NCI-H446 treated with DMSO at 0.1 percent for 48 hours (cell line): ENCODE results near the gene AVPR1B.

ENCODE experiments used
- DNase-seq: peaks from one replicate; lab custom pipeline; 2025; lab: John Stamatoyannopoulos, UW

The AVPR1B gene

DNA sequence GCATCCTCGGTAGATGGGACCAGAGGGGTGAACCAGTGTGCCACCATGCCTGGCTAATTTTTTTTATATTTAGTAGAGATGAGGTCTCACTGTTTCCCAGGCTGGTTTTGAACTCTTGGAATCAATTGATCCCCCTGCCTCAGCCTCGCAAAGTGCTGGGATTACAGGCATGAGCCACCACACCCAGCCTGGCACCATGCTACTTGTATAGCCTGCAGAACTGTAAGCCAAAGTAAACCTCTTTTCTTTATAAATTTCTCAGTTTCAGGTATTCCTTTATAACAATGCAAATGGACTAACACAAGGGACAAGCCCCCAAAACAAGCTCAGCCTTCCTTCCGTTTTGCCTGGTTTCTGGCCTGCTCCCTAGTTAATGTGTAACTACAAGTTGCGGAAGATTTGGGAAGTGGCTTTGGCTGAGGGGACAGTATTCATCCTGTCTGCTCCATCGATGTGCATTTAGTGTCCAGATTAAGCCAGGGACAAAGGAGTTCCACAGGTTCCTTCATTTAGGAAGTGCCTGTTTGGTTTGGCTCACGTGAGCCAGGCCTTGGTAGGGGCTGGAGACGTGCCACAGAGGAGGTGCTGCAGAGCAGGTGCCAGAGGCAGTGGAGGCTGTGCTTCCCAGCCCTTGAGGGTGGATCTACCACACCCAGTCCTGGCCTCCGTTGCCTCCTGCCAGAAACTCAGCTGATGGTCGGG is 4.4 kb downstream of the AVPR1B start:
- no peak for DNase-seq

DNA sequence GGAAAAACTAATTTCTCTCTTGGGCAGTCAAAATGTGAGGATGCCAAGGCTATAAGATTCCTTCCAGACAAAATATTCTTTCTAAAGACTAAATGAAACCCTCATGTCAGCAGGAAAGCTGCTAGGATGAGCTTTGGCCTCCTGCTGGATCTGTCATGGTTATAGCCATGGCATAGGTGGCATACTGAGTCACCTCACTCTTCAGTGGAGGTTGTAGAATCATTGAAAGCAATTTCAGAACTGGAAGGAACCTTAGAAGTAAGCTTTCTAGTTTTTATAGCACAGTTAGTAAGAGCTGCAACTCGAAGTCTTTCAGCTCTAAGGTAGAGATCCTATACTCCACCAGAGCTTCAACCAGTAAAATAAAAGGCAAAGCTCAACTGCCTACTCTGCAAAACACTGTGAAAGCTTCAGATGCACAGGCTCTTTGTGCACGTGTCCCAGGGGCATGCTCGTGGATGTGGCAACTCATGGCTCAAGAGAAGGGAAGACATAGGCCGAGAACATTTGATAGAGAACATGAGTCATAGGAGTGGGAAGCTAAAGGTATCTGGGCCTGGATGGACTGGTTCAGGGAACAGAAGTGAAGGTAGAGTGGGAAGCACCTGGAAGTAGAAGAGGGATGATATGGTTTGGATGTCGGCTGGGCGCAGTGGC is 5.8 kb downstream of the AVPR1B start:
- DNase-seq: no peak

DNA sequence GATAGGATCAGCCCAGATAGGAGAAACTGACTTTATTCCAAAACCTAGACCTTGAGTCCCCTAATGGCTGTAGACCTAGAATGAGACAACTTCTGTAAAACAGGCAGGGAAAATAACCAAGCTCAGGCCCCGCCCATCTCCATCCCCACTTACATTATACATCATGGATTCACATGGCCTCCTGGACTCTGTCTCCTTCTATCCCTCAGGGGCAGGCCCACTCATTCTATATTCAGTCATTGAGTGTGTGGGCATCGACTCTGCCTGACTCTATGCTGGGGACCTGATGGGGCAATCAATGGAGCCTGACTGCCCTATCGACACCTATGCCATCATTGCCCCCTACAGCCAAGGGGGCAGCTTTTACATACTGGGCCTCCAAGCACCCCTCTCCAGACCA is 6.4 kb downstream of the AVPR1B start:
- no peak for DNase-seq

DNA sequence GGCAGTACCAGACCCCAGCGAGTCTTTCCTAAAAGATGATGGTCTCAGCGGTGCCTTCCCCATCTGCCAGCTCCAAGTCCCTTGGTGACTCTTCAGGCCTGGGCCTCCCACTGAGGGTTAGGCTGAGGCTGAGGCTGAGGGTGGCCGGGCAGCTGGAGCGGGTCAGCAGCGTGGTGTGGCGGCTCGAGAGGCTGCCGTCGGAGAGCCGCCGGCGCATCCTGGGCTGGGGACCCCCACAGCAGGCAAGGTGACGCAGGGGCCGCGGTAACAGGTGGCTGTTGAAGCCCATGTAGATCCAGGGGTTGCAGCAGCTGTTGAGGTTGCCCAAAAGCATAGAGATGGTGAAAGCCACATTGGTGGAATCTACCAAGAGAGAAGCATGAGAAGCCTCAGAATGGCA is 7.0 kb downstream of the AVPR1B start:
- DNase-seq: no peak

DNA sequence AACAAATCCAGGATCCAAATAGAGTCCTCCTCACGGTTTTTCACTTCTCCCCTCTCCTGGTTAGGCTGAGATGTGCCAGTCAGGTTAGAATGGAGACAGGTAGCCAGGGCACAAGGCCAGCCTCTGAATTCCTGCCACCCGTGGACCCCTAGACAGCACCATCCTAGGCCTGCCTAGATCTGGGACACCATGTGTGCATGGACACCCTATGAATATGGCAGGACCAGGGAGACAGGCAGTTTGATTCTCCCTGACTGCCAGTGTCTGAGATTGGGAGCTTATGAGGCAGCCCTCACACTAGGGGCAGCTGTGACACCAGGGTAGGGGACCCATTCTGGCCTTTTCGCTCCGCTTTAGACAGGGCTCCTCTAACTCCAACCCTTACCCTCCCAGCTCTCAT is 7.5 kb downstream of the AVPR1B start:
- DNase-seq: no peak

DNA sequence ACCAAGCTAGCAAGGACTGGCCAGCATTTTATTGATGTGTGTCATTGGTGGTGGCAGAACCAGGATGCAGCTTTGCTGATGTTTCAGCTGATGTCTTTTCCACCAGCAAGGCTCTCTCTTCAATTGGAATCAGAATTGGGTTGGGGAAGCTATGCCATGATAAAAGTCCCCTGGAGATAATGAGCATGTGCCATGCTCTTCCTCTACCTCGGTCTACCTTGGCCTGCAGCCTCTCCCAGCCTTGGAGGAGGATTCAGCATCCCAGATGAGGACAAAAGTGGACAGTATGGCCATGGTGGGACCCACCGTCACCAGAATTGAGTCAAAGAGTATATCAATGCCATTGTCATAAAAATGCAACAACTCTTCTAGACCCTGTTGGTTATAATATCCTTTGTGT is 8.6 kb downstream of the AVPR1B start:
- no peak for DNase-seq

DNA sequence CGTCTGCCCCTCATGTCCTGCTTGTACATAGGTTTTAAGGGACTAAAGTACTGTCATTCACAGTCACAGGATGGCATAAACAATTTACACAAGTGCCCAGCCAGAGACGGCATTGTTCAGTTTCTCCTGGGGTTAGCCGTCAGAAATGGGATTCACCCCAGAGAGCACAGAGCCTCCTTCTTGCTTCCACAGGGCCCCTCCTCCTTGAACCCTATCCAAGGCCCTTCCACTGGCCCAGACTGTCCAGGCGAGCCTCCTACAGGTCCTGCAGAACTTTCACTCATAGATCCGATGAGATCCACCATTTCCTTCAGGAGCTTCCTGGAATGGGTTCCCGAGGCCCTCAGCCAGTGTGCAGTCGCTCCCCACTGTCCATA is 10.0 kb downstream of the AVPR1B start:
- DNase-seq: no peak

DNA sequence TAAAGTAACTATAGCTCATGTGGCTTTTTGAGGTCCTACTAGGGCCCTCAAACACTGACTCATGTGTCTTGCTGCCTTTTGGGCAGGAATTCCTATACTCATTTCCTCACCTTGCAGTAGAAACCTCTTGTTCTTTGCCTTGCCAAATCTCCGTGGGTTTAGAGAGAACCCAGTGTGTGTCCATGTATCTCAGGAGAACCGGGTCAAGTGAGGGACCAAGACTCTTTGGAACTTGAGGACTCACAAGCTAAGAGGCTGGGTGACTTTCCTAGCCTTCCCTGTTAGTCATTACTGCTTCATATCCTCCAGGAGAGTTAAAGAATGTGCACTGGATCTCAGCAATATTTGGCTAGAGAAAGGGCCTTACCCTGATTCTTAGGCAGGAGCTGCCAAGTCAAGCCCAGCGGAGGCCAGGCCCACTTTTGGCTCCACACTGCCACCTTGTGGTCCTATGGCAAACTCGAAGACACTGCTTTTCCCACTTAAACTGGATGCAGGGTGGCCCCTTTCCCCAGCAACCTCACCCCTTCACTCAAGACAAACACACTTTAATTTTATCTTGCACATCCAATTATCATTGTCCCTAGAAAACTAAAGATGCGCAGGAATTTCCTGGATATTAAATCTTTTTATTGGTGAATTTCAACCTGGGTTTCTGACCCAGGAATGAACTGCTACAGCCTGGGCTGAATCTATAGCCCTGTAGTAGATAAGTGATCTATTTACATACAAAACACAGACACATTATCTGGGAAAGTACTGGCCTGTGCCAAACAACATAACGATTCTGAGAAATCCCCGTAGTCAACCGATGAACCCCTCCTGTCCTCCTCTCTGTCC is 10.6 kb downstream of the AVPR1B start:
- peak; percentile 7 for DNase-seq

DNA sequence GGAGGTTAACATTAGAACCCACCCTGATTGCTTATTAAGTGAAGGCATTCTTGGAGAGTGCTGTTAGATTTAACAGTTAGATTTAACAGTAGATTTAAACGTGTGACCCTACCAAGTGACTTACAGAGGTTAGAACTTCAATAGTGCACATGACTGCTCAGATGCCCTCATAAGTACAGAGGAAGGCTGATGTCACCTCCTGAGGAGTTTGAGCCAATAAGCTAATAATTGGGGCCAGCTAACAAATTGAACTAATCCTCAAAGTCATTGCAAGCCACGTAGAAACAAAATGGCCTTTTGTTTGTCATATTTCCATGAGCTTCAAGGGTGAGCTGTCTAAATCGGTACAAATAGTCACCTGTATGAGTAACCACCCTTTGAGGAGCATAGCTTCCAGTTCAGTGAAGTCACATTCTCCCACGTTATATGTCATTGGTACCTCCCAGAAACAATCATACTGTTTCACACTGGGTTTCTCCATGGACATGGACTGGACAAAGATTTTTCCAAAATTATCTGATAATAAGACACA is 11.7 kb downstream of the AVPR1B start:
- DNase-seq: no peak

DNA sequence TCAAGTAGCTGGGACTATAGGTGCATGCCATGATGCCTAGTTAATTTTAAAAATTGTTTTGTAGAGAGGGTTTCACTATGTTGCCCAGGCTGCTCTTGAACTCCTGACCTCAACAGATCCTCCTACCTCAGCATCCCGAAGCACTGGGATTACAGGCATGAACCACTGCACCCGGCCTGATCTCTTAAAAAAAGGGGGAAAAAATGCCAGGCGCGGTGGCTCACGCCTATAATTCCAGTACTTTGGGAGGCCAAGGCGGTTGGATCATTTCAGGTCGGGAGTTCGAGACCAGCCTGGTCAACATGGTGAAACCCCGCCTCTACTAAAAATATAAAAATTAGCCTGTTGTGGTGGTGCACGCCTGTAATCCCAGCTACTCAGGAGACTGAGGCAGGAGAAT is 13.2 kb downstream of the AVPR1B start:
- DNase-seq: no peak

DNA sequence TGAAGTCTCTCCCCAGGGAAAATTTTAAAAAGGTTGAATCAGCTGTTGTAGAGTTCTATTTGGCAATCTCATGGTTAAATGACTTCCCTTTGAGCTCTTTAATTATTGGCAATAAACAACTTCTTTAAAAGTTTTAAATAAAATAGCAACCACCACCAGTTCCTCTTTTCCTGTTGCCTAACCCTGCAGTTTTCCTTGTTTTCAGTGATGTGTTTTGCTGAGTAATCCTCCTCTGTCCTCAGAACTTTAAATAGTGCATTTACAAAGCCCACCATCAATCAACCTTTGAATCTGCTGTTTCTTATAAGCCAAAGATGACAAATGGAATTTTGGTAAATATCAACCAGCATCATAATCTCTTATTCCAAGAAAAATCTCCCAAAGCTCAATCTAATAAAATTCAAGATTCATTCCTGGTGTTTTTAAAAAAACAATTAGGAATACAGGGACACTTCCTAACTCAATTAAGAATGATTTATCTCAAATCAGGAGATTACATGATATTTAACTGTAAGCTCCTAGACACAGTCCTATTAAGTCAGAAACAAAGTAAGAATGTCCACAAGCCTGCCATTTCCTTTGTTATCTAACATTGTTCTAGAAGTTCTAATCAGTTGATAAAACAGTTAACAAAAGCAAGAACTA is 14.8 kb downstream of the AVPR1B start:
- no peak for DNase-seq

DNA sequence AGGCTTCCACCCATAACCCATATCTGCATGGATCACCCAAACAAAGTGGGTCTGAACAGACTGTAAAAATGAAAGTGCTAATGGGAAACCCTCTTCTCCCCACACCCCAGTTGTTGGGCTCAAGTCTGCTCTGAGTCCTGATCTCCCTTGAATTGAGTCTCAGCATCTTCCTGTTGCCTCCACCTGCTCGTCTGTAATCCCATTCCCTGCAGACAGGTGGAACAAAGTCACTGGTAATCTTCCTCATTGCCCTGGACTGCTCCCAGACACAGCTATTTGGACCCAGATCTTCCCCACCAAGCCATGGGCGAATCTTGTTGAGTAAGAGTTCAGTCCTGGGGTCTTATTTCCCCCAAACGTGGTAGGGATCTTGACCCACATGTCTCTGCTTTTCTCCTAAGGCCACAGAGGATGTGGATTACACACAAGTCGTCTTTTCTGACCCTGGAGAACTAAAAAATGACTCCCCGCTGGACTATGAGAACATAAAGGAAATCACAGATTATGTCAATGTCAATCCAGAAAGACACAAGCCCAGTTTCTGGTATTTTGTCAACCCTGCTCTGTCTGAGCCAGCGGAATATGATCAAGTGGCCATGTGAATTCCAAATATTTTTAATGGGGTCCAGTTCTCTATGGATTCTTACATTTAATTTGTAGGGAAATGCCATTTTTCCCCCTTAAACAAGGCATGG is 15.7 kb downstream of the AVPR1B start:
- DNase-seq: no peak

DNA sequence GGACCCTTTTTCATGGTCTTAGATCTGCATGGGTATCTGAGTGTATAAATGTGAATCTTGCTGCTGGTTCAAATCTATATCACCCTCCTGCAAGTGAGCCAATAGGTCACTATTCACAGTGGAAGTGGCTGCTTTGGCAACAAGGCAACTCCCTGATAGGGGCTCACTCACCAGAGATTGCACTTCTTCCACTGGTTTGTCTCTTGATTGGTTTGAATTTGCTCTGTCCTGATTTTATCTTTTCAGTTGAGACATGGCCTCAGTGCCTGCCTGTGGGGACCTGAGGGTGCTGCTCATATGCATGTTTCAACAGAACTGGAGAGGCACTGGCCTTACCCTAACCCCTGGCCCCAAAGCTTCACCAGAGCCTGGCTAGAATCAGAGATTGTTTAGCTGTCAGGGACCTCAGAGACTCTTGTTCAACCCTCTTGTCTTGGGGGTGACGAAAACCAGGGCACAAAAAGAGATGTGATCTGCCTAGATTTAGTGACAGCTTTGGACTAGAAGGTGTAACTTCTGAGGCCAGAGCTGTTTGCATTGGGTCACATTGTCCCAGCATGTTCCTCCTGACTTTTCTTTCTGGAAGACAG is 16.9 kb downstream of the AVPR1B start:
- no peak for DNase-seq

DNA sequence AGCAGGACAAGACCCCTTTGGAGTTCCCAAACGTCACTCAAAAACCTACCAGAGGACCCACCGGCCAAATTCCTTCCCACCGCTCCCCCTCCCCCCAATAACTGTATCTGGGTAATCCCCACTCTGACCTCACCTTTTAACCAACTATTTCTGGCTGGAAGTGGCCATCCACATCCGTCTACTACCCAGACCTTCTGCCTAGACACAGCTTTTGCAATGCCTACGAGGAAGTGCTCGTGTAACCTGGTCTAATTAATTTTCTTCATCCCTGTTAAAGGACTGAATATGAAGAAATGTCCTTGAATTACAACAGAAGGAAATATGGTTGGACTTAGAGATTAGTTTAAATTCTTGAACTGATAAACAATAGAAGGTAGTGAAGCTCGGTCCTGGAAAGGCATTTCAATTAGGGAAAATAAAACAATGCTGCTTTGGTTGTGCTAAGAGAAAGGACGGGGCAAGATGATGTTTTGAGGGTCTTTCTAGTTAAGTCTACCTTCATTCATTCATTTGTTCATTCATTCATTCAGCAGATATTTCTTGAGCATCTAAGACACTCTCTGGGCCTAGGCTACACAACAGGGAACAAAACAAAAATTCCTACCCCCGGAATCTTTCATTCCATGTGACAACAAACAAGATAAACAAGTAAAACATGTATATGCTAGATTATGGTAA is 18.8 kb downstream of the AVPR1B start:
- no peak for DNase-seq

DNA sequence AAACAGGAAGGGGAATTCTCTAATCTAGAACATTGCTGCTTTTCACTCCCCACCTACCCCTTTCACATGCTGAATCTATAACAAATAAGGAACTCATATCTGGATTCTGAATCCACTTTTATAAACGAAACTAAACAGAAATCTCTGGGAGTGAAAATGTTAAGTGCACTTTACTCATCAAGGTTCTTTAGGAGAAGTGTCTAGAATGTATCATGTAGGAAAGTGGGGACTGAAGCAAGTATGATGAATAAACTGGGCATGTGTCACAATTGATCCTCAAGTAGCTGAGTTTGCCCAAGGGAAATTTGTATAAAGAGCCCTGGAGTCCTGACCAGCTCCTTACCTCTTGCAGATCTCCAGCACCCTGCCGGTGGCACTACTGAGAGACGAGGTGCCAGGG is 19.8 kb downstream of the AVPR1B start:
- DNase-seq: no peak

DNA sequence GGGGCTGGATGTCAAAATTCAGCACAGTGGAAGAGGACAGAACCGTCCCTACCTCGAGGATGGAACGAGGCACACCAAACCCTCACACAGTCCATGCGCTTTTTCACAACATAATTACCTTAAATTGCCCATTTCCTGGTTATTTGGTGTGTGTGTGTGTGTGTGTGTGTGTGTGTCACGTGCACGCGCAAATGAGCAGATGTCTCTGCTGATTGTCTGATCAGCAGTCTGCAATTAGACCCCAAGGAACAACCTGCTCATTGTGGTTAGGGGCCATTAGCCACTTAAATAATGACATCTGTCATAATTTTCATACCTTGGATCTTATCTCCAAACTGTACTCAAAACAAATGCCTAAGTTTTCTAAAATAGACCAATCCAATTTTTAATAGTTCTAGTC is 23.2 kb downstream of the AVPR1B start:
- no peak for DNase-seq

DNA sequence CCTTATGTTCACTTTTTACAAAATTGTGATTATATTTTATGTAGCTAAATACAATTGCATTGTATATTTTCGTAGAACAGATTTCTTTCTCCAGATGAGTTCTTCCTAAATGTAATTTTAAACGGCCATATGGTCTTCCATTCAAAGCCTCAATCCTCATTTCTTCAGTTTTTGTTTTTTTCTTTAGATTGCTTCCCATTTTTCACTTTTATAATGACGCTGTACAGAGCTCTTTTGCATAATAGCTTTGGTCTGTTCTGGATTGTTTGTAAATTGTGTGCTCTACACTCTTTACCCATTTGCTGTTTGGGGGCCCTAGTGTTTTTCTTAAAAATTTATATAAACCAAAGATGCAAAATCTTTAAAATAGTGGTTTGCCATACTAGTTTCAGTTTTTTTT is 27.8 kb downstream of the AVPR1B start:
- no peak for DNase-seq

DNA sequence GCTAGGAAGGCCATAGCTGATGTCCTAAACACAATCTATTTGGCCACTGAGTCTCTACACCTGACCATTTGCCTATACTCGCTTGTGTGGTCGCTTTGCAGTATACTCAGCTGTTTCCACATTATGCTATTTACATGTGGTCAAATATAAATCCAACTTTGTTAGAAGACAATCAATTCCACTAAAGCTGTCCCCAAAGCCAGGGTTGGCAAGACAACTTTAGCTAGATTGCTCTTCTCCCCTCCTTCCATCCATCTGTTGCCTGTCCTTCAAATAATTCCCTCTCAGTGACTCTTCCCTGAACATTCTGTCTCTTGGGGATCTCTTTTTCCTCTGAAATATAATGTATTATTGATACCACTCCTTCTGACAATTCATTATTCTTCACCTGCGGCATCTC is 30.1 kb downstream of the AVPR1B start:
- DNase-seq: no peak

DNA sequence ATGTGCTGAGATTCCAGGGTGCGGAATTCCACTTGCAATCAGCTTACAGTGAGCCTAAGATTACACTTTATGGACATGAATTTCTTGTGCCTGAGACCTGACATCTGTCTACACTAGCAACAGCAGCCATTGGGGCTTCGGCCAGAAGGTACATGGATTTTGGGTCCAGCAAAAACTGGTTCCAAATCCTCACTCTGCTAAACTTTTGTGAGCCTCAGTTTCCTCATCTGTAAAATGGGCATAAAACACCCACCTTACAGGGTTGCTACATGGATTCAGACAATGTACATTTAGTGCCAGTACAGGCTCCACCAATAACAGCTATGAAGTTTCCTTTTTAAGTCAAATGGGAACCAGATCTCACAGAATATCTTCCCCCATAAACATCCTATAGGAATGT is 33.4 kb downstream of the AVPR1B start:
- DNase-seq: no peak

DNA sequence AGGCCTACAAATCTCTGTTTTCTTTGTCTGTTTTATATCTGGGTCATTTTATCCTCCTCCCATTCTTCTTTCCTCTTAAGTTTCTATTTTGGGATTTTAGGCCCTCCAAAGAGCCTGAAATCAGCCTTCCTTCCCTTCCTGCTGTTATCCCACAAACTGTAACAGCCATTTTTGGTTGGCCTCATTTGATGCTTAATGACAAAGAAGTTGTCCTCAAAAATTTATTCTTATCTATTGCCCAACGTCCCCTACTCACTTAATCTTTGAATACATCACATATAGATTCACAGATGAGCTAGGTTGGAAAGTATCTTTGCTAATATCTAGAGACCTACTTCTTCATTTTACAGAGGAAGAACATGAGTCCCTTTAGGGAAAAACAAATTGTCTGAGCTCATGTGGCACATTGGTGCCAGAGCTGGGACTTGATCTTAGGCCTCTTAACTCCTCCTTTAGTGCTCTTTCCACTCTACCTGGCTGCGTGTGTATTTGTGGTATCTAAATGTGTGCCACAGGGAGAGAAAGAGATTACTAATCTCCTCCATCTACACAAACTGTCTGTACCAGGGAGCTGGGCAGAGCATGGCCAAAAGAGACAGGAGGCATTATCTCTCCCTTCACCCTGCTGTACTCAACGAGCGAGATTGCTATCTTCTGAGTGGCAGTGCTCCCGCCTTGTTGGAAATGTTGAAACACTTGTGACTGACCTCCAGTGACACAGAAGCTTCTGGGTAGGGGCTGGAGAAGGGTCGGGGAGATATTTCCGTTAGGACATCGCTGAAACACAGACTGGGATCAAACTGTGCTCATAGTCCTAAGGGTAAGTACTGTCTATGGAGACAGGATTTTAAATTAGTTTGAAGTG is 34.1 kb downstream of the AVPR1B start:
- no peak for DNase-seq
